ENCODE measurements around the gene MUC4.

DNA sequence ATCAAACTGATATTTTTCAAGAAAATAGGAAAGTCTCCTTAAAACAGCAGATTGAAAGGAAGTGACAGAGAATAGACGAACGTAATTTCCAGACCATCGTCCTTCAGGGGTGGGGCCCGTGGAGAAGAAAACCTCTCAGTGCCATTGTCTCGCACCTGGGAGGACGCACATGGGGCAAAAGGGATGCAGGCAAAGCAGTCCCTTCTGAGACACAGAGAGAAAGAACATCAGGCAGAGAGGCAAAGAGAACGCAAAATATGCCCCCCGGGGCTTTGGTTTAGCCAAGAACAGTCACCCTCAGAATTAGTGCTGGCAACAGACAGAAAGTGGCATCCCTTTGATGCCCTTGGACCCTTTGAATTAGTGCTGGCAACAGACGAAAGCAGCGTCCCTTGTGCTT, 53.9 kb downstream of the MUC4 start:
- TF ChIP-seq, protein P1, sequence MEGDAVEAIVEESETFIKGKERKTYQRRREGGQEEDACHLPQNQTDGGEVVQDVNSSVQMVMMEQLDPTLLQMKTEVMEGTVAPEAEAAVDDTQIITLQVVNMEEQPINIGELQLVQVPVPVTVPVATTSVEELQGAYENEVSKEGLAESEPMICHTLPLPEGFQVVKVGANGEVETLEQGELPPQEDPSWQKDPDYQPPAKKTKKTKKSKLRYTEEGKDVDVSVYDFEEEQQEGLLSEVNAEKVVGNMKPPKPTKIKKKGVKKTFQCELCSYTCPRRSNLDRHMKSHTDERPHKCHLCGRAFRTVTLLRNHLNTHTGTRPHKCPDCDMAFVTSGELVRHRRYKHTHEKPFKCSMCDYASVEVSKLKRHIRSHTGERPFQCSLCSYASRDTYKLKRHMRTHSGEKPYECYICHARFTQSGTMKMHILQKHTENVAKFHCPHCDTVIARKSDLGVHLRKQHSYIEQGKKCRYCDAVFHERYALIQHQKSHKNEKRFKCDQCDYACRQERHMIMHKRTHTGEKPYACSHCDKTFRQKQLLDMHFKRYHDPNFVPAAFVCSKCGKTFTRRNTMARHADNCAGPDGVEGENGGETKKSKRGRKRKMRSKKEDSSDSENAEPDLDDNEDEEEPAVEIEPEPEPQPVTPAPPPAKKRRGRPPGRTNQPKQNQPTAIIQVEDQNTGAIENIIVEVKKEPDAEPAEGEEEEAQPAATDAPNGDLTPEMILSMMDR (IDR thresholded peaks at IDR 0.05), result no peak
- TF ChIP-seq POLR2A (IDR thresholded peaks at IDR 0.05), result no peak
